ENCODE measurements around the gene OPN1SW.

OPN1SW gene

DNA sequence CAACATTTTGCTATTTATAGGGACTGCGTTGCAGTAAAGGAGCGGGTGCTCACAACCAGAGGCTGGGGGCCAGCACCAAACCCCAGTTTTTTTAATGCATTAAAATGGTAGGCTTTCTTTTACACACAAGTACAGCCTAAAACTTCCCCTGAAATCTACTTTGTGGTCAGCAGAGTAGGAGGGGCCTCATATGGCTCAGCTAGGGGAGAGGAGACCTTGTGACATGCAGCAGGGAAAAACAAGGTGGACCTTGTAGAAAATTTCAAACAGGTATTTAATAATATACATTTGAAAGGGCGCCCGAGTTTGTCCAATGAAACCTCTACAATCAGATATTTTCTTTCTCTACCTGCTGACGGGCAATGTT, 17.6 kb upstream of the OPN1SW start:
- DNase-seq (ENCODE audit: low read depth in 2 of 2), result no peak

GRCh38 chr7:128792471-128793180, 17.0 kb upstream of the OPN1SW start:
- DNase-seq (ENCODE audit: low read depth in 2 of 2), result no peak

DNA sequence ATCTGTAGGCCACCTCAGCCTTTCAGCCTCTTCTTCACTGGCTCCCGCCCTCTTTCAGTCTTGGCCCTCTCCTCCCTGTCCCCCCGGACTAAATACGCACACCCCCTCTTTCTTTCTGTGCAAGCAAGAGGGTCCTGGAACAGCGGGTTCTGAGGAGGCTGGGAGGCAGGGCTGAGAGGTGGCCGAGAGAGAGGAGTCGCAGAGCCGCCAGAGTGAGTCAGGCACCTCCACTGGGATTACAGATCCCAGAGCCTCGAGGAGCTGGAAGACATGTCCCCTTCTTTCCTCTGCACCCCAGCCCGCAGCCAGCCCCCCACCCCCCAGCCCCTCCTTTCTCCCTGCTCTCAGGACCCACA, 16.4 kb upstream of the OPN1SW start:
- no peak for DNase-seq (ENCODE audit: low read depth in 2 of 2)

- peak; percentile 50 to 62 for DNase-seq (ENCODE audit: low read depth in 2 of 2)
These were observed 15.8 kb upstream of the OPN1SW start, which contains the start of gene CCDC136 for GRCh38 chr7:128791121-128791971. Gene CCDC136, plus strand, starts transcription at chr7:128791968. Its CDS starts 444 bp downstream, at chr7:128792412.

DNA sequence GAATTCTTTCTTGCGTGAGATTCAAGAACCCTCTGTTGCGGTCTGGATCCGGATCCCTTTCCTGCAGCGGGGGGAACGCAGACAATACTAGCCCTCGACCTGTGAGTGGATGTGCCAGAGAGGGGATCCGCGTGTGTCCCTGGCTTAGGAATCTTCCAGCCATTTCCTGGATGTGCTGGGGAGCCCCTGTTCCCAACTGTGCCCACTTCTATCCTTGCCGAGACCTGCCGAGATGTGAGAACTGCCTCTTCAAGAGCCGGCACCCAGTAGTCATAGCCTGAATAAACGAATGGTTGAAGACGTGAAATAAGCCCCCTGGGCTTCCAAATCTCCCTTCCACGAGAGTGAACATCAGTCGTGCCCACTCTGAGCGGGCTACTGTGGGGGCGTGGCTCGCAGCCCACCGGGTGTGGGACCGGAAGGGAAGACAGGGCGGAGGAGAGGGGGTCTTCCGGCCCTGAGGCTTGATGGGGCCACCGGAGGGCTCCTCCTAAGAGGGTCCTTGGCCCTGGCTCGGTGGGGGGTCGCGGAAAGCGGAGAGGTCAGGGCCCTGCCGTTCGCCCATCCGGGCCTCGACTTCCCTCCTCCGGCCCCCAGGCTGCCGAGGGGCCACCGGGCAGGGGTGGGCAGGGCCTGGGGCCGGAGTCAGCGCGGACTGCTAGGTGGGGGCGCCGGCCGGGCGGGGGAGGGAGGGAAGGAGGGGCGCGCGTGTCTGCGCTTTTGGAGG, 14.9 kb upstream of the OPN1SW start:
- no peak for DNase-seq (ENCODE audit: low read depth in 2 of 2)

DNA sequence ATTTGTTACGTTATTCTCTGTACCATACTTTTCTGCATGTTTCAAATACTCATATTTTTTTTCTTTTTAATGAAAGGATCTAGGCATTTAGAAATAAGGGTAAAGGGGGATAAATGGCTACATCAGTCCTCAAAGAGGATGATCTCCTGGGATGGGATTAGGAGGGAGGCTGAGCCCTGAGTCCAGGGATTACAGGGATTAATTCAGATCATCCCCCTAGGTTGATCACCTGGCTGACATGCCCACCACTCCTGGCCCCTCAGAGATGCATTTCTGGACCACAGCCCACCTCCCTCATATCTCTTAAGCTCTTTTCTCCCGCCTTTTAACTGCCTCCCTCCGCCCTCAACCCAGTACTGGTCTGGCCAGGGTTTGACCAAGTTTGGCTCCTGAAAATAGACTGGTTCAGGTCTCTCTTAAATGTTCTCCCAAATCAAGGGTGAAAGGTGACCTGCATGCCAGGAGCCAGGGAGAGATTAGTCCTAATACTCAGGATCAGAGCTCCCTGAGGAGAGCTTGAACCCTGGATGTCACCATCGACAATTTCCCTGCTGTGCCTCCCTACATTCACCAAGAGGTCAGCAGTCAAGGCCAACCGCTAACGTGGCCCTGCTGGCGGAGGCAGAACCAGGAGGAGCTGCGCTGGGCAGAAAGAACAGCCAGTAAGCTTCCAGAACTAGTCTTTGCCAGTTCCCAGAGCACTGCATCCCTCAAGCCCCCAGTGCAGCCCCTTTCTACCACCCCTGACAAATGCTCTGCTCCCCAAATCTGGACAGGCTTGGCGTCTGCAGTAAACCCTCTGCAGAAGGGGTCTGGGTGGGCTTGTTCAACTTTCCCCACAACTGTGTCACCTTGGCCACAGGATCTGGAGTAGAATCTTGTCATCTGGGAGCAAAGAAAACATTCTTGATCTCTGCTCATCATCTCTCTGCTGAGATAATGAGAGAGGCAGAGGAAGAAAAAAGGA, 13.1 kb upstream of the OPN1SW start:
- no peak for DNase-seq (ENCODE audit: low read depth in 2 of 2)

DNA sequence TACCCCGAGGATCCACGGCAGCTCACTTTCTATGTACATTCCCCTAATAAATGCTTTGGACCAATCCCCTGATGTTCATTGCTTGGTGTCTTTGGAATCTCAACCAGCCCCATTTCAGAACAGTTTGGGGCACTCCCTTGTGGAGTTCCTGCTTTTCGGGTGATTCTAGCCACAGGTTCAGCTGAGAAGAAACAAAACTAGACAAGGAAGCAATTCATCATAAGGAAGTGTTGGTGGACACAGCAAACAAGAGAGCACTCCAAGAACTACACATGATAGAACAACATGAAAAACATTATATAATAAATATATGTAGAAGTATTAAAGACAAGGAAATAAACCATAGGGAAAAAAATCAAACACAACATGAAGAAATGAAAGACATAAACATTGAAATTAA, 10.1 kb upstream of the OPN1SW start:
- DNase-seq (ENCODE audit: low read depth in 2 of 2), result no peak

DNA sequence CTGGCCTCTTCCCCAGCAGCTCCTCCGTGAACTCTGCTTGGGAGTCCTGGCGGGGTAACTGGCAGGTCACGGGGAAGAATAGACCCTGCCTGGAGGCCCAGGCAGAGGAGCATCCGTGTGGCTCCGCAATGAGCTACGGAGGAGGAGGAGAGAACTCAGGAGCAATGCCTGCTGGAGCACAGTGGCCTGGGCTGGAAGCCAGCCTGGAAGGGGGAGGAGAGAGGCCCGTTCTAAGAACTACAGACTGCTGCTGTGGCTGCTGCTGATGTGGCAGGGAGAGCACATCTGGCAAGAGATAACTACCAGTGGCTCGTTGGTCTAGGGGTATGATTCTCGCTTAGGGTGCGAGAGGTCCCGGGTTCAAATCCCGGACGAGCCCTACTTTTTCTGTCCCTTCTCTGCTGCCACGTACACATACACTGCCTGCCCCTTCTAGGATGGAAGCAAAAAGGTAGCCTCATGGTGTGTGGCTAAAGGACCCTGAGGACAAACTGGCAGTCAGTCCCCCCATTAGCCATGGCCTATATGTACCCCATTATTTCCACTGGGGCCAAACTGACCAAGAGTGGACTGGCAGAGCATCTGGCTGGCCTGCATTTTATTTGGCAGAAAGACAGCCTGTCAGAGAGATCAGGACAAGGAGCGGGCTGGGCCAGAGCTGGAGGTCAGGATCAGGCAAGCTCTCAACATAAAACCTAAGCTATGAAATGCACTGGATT, 7.7 kb upstream of the OPN1SW start:
- DNase-seq (ENCODE audit: low read depth in 2 of 2), result no peak

DNA sequence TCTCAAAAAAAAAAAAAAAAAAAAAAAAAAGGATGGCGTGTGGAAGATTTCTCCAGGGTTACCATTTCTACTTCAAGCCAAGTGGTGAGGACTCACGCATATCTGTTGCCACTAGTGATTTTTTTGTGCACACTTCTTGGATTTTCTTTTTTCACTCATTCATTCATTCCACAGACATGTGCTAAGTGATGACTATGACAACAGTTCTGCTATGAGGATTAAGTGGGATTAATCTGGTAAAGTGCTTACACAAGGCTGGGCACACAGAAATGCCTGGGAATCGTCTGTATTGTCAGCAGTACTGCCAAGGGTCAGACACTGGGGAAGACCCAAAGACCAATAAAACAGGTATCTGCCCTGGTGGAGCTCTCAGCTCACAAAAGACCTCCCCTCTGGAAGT, 6.3 kb upstream of the OPN1SW start:
- DNase-seq (ENCODE audit: low read depth in 2 of 2), result no peak

GRCh38 chr7:128781126-128781525, 5.5 kb upstream of the OPN1SW start:
- no peak for DNase-seq (ENCODE audit: low read depth in 2 of 2)

GRCh38 chr7:128778946-128779345, 3.4 kb upstream of the OPN1SW start:
- no peak for DNase-seq (ENCODE audit: low read depth in 2 of 2)

DNA sequence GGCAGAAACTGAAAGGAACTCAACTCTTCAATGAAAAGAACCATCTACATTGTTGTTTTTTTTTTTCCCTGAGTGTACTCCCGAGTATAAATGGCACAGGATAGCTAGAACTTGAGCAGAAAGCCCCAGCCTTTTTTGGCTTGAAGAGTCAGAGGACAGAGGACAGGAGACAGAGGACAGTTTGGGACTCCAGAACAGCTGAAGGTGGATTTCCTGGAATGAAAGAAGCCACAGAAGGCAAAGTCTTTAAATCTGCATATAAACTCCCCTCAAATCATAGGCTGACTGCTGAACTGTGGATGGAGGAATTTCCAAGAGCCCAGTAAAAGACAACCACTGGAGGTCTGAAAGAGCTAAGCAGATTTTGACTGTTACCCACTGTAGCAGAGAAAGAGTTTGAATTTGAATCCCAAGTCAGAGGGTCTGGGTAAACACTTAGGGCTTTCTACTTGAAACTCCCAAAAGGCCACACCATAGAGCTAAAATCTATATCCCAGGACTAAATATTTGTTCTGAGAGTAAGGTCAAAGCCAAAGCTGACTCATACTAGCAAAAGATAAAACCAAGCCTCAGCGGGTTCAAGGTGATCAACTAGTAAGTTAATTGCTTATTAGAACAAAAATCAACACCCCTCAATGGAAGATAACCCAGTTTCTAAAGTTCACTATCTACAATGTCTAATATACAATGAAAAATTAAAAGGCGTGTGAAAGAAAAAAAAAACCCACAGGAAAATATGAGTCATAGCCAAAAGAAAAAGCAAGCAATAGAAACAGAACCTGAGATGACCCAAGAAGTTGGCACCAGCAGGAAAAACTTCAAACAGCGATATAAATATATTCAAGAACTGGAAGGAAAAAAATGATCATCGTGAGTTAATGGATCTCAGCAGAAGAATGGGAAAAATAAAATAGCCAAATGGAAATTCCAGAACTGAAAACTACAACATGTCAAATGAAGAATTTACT, 1.8 kb upstream of the OPN1SW start:
- no peak for DNase-seq (ENCODE audit: low read depth in 2 of 2)

DNA sequence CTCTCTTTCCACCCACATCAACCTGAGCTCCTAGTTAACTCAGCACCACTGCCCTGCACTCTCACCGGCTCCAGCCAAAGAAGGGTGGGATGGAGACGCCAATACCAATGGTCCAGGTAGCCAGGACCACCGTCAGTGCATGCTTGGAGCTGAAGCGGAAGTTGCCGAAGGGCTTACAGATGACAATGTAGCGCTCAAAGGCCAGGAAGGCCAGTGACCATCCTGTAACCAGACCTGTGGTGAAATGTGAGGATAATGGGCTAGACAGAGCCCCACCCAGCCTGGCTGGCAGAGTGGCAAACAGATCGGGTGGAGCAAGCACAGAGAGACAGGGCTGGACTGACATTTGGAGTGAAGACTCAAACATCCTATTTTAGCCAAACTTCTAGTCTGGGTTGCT, 673 bp downstream of the OPN1SW start:
- DNase-seq (ENCODE audit: low read depth in 2 of 2), result no peak

DNA sequence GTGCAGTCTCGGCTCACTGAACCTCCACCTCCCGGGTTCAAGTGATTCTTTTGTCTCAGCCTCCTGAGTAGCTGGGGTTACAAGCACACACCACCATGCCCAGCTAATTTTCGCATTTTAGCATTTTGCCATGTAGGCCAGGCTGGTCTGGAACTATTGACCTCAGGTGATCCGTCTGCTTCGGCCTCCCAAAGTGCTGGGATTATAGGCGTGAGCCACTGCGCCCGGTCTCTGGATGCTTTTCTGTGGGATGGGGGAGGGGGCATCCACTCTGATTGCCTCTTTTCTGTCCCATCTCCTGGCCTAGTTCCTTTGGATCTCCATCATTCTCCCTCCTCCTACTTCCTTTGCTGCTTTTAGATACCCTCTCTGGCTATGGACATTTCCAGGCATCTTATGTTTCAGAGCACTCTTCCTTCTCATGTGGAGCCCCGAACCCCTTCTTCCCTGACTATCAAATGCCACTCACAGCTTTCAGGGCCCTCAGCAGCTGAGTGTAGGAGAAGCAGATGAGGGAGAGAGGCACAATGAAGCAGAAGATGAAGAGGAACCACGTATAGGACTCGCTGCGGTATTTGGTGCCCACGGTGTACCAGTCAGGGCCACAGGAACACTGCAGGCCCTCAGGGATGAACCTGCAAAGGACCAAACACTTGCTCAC, 1.4 kb downstream of the OPN1SW start:
- DNase-seq (ENCODE audit: low read depth in 2 of 2), result no peak

DNA sequence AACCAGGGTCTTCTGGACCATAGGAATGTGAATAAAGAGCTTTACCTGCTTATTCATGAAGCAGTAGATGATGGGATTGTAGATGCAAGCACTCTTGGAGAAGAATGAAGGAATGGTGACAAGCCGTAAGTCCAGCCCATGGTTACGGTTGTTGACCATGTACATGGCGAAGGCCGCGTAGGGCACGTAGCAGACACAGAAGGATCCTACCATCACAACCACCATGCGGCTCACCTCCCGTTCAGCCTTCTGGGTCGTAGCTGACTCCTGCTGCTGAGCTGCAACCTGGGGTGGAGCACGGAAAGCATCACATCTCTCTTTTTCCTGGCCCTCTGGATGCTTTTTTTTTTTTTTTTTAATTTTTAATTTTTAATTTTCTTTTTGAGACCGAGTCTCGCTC, 2.0 kb downstream of the OPN1SW start:
- DNase-seq (ENCODE audit: low read depth in 2 of 2), result no peak

DNA sequence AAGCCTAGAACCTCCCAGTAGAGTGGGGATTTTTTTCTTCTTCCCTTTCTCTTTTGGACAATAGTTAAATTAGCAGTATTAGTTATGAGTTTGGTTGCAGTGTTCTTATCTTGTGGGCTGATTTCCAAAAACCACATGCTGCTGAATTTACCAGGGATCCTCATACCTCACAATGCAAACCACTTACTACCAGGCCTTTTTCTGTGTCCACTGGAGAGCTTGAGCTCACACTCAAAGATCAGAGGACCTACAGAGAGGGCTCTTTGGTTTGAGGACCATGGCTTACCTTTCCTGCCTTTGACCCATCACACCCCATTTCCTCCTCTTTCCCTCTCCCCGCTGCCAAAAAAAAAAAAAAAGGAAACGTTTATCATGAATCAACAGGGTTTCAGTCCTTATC, 5.4 kb downstream of the OPN1SW start:
- no peak for DNase-seq (ENCODE audit: low read depth in 2 of 2)

DNA sequence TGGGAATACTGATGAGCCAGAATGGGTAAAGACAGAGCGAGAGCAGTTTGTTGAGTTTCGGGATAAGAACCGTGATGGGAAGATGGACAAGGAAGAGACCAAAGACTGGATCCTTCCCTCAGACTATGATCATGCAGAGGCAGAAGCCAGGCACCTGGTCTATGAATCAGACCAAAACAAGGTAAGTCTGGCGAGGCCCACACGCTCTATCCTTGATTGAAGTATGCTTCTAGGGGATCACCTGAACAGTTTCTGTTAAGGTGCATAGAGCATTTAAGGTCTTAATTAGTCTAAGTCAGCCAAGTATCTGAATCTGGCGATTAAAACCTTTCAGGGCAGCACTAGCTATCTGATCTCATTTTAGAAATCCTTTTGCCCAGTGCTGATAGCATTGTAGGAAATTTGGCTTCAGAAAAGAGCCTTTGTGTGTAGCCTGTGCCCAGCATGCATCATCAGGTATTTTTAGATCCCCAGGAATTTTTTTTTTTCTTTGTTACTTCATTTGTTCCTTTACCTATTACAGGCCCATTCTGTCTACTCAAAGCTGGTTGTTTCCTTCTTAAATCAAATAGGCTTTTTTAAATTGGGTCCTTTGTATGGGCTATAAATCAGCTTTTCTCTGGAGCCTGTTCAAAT, 8.0 kb downstream of the OPN1SW start:
- DNase-seq (ENCODE audit: low read depth in 2 of 2), result no peak

DNA sequence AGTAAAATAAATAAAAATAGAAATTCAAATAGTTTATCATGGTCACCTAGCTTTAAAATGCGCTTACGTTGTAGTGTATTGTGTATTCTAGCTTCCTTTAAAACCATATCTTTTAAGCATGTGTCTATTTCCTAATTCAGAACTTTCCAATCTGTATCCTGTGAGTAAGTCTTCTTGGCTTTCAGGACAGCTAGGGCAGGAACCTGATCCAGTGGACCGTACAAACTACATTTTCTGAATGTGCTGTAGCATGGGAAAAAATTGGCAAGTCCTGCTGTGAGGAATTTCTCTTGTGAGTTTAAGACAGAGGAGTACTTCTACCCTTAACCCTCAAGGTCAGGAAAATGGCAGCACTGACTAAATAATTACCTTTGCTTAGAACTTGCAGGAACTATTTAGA, 12.1 kb downstream of the OPN1SW start:
- no peak for DNase-seq (ENCODE audit: low read depth in 2 of 2)

DNA sequence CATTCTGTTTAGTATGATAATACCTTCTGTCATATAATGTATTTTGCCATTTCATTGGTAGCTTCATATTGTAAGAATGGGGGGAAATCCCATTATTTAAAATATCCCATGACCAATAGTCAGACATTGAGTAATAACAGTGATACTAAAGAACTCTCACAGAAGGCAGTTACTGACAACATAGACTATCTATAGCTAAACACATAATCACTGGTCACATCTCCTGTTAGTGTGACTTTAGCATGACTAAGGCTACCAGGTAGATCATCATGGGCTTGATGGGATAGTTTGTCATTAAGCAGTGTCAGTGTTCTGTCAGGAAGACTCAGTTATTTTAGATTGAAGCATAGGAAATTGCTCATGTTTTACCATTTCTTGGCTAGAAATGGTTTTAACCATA, 16.4 kb downstream of the OPN1SW start:
- no peak for DNase-seq (ENCODE audit: low read depth in 2 of 2)

All from stimulated activated CD8-positive, alpha-beta memory T cell treated with anti-CD3 and anti-CD28 coated beads, Interleukin-15, amount 100 ng/mL, for 4 hours (primary cell).